ENCODE results near the gene RAB3D.

DNA sequence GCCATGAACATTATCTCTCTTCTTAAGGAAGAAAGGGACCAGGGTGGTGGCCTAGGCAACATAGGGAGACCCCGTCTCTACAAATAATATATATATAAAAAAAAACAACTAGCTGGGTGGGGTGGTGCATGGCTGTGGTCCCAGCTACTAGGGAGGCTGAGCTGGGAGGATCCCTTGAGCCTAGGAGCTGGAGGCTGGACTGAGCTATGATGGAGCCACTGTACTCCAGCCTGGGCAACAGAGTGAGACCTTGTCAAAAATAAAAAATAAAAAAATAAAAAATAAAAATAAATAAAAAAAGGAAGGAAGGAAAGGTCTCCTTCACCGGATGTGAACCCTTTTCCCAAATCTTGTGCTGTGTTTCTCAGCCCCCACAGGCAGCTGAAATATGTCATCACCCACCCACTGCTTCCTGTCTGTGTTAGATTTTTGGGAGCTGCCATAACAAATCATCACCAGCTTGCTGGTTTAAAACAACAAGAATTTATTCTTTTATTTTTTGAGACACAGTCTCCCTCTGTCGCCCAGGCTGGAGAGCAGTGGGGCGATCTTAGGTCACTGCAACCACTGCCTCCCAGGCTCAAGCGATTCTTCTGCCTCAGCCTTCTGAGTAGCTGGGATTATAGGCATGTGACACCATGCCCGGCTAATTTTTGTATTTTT, 53.0 kb downstream of the RAB3D start:
- TF ChIP-seq POLR2AphosphoS5 (IDR thresholded peaks at IDR 0.05; ENCODE audit: low read depth, low read length), result no peak
- no peak for TF ChIP-seq SIN3A (IDR thresholded peaks at IDR 0.05; ENCODE audit: borderline replicate concordance, insufficient read depth, low read length)
